Fibroblast of mammary gland (primary cell): ENCODE measurements around the gene SCYL1.

Experiments
- DNase-seq: peaks from one replicate; pipeline ENCODE4 v3.0.0-alpha.2; 2010; ENCODE audit warnings: low read depth
- H3K4me3 ChIP-seq: 2 replicates; pipeline ENCODE4 v1.5.1; 2011; ENCODE audit warnings: low read depth, mild to moderate bottlenecking, low read length, moderate library complexity; ENCODE audit not compliant: control insufficient read depth
- TF ChIP-seq, protein P1 (sequence below): conservative IDR thresholded peaks from 2 replicates; pipeline ENCODE4 v1.5.1; 2011; ENCODE audit warnings: low read depth, low read length, inconsistent platforms; ENCODE audit not compliant: control insufficient read depth, insufficient read depth

The SCYL1 gene

DNA sequence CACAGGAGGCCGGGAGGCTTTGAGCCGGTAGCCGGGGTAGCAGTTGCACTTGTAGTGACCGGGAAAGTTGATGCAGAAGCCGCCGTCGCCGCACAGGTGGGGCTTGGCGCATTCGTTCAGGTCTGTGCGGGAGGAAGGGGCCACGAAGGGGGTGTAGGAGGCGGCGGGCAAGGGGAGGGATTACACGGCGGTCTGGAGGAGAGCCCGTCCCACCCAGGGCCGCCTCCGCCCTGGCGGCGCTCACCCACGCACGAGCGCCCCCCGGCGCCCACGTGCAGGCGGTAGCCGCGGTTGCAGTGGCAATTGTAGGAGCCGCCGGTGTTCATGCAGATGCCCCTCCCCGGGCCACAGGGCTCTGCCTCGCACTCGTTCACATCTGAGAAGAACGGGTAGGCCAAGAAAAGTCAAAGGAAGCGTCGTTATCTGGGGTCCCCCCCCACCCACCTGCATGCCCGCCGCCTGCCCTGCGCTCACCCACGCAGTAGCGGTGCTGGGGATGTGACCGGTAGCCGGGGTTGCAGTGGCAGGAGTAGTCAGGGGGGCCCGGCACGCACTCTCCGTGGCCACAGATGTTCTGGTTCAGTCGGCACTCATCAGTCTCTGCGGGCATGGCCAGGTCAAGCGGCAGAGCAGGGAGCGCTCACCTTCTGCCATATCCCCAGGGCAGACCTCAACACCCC, 22.7 kb downstream of the SCYL1 start:
- H3K4me3 ChIP-seq = no peak overlapping the region
- TF ChIP-seq, protein P1, sequence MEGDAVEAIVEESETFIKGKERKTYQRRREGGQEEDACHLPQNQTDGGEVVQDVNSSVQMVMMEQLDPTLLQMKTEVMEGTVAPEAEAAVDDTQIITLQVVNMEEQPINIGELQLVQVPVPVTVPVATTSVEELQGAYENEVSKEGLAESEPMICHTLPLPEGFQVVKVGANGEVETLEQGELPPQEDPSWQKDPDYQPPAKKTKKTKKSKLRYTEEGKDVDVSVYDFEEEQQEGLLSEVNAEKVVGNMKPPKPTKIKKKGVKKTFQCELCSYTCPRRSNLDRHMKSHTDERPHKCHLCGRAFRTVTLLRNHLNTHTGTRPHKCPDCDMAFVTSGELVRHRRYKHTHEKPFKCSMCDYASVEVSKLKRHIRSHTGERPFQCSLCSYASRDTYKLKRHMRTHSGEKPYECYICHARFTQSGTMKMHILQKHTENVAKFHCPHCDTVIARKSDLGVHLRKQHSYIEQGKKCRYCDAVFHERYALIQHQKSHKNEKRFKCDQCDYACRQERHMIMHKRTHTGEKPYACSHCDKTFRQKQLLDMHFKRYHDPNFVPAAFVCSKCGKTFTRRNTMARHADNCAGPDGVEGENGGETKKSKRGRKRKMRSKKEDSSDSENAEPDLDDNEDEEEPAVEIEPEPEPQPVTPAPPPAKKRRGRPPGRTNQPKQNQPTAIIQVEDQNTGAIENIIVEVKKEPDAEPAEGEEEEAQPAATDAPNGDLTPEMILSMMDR = no peak
- DNase-seq = no peak

DNA sequence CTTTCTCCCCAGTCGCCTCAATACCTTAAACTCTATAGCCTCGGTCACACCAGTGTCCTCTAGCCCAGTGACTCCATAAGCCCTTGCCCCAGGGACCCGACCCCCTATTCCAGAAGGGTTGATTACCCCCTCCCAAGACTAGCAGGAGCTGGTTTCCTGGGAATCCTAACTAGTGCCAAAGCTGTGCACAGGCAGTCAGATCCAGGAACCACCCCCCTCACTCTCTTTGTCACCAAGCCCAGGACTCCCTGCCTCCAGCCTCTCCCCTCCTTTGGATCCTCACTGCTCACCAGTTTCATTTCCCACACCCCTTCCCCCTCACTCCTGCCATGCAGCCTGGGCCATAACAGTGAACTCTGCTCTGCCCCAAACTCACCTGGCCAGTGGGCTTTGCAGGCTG, 23.5 kb downstream of the SCYL1 start:
- DNase-seq = no peak
- H3K4me3 ChIP-seq = no peak overlapping the region
- TF ChIP-seq, protein P1 = no peak

DNA sequence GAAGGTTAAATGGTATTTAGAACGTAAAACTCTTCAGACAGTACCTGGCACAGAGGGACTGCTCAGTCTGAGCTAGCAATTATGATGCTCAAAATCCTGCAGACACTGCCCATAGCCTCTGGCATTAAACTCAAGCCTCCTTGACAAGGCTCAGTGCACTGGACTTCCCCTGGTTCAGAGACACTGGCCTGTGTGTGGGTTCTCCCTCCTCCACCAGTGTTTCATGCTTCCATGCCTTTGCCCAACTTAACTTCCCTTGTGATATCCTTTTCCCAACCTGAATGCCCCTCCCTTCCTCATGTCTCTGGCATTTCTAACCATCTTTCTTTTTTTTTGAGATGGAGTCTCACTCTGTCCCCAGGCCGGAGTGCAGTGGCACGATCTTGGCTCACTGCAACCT, 24.2 kb downstream of the SCYL1 start:
- TF ChIP-seq, protein P1 = no peak
- DNase-seq = no peak
- H3K4me3 ChIP-seq = no peak overlapping the region

DNA sequence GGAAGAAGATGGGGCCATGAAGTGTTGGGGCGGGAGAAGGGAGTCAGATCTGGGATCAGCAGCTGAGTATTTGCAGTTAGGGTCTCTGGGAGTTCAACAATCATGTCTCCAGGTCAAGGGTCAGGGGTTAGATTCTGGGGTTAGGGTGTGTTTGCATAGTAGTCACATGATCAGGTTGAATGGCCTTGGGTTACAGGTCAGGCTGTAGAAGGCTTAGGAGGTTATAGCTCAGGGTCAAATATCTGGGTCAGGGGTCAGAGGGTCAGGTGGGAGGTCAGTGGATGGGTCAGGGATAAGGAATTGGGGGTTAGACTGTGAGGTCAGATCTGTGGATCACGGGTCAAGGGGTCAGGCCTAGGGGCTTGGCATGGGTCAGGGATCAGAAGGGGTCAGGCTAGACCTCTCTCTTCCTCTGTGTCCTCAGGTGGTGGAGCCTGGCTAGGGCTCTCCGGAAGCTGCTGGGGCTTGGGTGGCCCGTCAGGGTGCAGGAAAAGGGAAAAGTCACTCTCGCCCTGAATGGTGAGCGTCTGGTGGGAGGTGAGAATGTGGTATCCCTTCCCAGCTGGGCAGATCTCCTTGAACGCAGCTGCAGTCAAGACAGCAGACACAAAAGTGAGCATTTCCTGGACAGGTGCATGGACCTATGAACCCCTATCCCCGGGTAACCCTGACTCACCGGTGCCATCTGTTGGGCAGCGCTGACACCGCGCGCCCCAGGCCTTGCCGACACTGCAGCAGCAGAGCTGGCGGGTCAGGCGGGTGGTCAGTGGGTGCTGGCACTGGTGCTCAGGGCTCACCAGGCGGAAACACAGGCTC, 26.9 kb downstream of the SCYL1 start:
- peak; percentile 40 for DNase-seq
- TF ChIP-seq, protein P1 = peak; percentile 25
- no peak overlapping the region for H3K4me3 ChIP-seq

DNA sequence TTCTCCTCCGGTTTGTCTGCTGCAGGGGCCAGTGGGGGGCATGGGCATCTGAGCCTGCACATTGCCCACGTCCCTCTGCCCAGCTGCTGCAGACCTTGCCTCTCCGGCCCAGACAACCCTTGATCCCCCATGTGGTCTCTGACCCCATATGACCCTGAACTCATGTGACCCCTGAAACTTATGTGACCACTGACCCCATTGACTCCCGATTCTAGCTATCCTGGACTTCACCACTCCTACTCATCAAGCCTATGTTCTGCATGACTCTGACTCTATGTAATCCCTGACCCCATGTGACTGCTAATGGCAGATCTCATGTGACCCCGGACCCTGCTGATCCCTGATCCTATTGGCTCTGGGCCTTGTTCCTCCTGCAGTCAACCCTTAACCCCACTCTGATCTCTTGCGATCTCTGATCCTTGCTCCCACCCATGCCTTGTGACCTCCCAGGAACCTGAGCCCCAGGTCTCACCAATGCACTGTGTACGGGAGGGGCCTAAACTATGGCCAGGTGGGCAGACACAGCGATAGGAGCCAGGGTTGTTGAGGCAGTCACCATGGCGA, 27.6 kb downstream of the SCYL1 start:
- no peak for DNase-seq
- TF ChIP-seq, protein P1 = no peak
- no peak overlapping the region for H3K4me3 ChIP-seq

DNA sequence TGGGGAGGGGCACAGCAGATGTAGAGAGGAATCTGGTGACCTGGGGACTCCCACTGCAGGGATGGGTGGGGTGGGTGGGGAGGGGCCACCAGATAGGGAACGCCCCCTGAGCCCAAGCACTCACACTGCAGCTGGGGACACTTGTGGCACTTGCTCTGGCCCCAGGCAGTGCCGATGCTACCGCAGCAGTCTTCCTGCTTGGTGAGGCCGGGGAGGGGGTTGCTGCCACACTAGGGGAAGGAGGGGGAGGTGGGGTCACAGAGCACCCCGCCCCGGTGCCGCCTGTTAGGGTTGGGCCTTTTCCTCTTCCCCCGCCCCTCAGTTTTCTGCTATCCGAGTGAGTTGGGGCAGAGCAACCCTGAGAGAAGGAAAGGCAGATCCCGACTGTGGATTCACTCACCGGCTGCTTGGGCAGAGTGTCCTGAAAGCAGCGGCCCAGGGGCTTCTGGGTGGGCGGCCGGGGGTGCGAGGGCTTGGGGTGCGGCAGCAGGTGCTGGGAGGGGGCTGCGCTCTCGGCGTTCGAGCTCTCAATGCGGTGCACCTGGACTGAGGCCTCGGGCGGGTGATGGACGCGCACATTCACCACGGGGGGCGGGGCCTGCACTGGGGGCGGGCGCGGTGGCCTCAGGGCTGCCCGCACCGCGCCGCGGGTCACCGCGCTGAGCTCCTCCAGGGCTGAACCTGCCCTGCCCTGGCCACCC, 28.6 kb downstream of the SCYL1 start:
- TF ChIP-seq, protein P1 = no peak
- no peak overlapping the region for H3K4me3 ChIP-seq
- DNase-seq = no peak
